ENCODE results near the gene PELO. TPM values are rescaled to one million over a fixed set of nuclear protein-coding genes. Genes with fewer than 3 reads are reported as not detected.
A peak's percentile ranks its signal among the peaks of the same experiment; 100 is the strongest.

The PELO gene
- polyA plus RNA-seq, 2 donors, result 3.9 to 12.5 TPM

DNA sequence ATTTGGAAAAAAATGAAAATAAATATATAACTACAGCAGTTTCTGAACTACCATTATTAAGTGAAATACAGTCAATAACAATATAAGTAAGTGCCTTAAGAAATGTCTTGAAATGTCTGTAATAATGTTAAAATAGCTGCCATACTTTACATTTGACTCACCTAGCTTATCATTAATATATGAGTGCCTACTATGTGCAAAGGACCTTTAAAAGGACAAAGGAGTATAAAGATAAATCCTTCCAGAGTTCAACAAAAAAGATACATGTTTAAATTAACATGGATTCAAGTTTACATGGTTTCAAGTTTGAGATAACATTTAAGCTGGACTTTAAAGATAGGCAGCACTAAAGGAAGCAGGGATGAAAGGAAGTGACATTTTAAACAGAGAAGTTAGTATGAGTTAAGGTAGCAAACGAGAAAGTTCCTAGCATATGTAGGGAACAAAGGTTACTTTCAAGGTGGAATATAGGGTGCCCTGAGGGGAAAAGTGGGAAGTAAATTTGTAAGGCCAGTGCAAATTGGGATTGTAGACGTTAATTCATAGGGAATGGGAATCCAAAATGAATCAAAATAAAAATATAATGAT, 8.9 kb downstream of the PELO start:
- Histone ChIP-seq H3K4me3 (ENCODE audit: low read depth in 1 of 2, low read length in 2 of 2) (no peak overlapping the region), H3K4me1 (ENCODE audit: control insufficient read depth in 2 of 2, insufficient read depth in 2 of 2, low read length in 1 of 2) (peaks cover 0 to 2% of the 10 kb centered on the region in 2 donors), H3K36me3 (ENCODE audit: control insufficient read depth in 2 of 2, insufficient read depth in 2 of 2, low read length in 1 of 2) (peaks cover 0 to 2% of the 10 kb centered on the region in 2 donors), H3K9me3 (ENCODE audit: control insufficient read depth in 2 of 2, insufficient read depth in 1 of 2, low read depth in 1 of 2, low read length in 1 of 2) (no peaks in the 10 kb centered on the region), H3K27me3 (ENCODE audit: control insufficient read depth in 1 of 2, insufficient read depth in 2 of 2, low read length in 2 of 2) (no peaks in the 10 kb centered on the region), H3K27ac (ENCODE audit: low read depth in 2 of 2, low read length in 1 of 2) (no peak overlapping the region)
- 65 to 73% methylated on average over 2 of the region's 2 CpGs for WGBS, 2 donors

DNA sequence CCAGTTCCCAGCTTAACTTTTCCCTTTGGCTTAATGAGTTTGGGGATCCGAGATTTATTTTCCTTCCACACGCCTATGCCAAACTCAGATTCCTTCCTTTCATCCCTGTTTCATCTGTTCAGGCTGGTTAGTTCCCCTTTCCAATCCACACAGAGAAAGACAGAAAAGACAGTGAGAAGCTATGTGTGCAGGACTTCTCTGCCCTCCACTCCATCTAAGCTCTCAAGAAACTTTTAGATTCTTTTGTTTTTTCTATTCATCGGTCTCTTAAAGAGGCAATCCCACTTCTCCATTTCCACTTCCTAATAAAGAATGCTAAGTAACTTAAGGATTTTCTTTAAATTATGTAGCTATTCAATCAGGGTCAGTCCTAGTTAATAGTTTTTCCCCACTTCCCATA, 11.2 kb downstream of the PELO start:
- Histone ChIP-seq H3K4me3 (ENCODE audit: low read depth in 1 of 2, low read length in 2 of 2) (peak overlapping the region; percentile 75 to 82), H3K27me3 (ENCODE audit: control insufficient read depth in 1 of 2, insufficient read depth in 2 of 2, low read length in 2 of 2) (no peaks in the 10 kb centered on the region), H3K27ac (ENCODE audit: low read depth in 2 of 2, low read length in 1 of 2) (peak overlapping the region; percentile 97 to 99), H3K36me3 (ENCODE audit: control insufficient read depth in 2 of 2, insufficient read depth in 2 of 2, low read length in 1 of 2) (peaks cover 0 to 4% of the 10 kb centered on the region in 2 donors), H3K9me3 (ENCODE audit: control insufficient read depth in 2 of 2, insufficient read depth in 1 of 2, low read depth in 1 of 2, low read length in 1 of 2) (no peaks in the 10 kb centered on the region), H3K4me1 (ENCODE audit: control insufficient read depth in 2 of 2, insufficient read depth in 2 of 2, low read length in 1 of 2) (peaks cover 0 to 2% of the 10 kb centered on the region in 2 donors)
- WGBS, 2 donors, result 11 to 12% methylated on average over 3 of the region's 3 CpGs

DNA sequence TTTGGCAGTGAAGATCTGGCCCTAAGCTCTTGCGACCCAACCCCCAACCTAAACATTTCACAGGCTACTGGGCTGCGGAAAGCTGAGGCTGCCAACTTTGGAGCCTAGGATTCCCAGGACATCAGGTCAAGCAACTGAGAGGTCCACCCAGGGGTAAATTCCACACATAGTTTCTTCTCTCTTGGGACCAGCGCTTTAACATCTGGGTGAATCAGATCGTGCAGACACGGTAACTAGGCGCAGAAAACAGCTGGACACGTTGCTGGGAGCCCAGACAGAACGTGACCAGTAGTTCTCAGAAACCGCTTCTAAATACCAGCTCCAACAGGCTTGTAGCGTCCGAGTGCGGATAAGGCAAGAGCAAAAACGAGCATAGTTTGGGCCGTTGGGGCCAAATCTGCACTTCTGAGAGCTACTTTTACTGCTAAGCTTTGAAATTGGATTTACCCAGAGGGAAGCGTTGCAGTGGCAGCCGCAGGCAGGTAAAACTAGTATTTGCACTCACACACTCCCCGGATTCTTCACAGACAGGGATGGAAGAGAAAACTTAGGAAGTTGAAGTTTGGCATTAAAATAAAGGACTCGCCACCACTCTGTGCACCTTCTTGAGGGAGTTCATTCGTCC, 11.8 kb downstream of the PELO start:
- Histone ChIP-seq H3K4me1 (ENCODE audit: control insufficient read depth in 2 of 2, insufficient read depth in 2 of 2, low read length in 1 of 2) (peaks cover 0 to 2% of the 10 kb centered on the region in 2 donors), H3K4me3 (ENCODE audit: low read depth in 1 of 2, low read length in 2 of 2) (peak overlapping the region; percentile 75 to 82), H3K27me3 (ENCODE audit: control insufficient read depth in 1 of 2, insufficient read depth in 2 of 2, low read length in 2 of 2) (no peaks in the 10 kb centered on the region), H3K36me3 (ENCODE audit: control insufficient read depth in 2 of 2, insufficient read depth in 2 of 2, low read length in 1 of 2) (peaks cover 0 to 4% of the 10 kb centered on the region in 2 donors), H3K27ac (ENCODE audit: low read depth in 2 of 2, low read length in 1 of 2) (peak overlapping the region; percentile 97 to 99), H3K9me3 (ENCODE audit: control insufficient read depth in 2 of 2, insufficient read depth in 1 of 2, low read depth in 1 of 2, low read length in 1 of 2) (no peaks in the 10 kb centered on the region)
- WGBS, 2 donors, result 0 to 1% methylated on average over 19 of the region's 19 CpGs

DNA sequence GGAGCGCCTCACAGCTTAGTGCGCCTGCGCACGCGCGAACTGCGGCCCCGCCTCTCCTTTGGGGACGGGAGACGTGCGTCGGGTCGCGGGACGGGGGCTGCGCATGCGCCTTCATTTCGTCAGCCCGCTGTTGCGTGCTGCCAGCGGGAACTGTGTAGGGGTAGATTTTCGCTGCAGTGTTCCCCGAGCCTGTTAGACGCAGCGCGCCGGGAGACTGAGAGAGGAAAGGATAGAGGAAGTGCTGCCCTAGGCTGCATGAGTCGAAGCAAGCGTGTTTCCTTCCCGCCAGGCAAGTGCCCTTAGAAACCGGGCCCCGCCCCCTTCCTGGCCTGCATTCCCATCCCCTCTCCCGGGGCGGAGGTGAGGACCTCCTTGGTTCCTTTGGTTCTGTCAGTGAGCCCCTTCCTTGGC, 12.3 kb downstream of the PELO start:
- no peaks in the 10 kb centered on the region for H3K9me3 ChIP-seq (ENCODE audit: control insufficient read depth in 2 of 2, insufficient read depth in 1 of 2, low read depth in 1 of 2, low read length in 1 of 2)
- H3K4me1 ChIP-seq (ENCODE audit: control insufficient read depth in 2 of 2, insufficient read depth in 2 of 2, low read length in 1 of 2), result peaks cover 0 to 2% of the 10 kb centered on the region in 2 donors
- H3K4me3 ChIP-seq (ENCODE audit: low read depth in 1 of 2, low read length in 2 of 2), result peak overlapping the region; percentile 75 to 82
- WGBS, 2 donors, result 0% methylated on average over 34 of the region's 34 CpGs
- peaks cover 0 to 4% of the 10 kb centered on the region in 2 donors for H3K36me3 ChIP-seq (ENCODE audit: control insufficient read depth in 2 of 2, insufficient read depth in 2 of 2, low read length in 1 of 2)
- H3K27ac ChIP-seq (ENCODE audit: low read depth in 2 of 2, low read length in 1 of 2), result peak overlapping the region; percentile 97 to 99
- H3K27me3 ChIP-seq (ENCODE audit: control insufficient read depth in 1 of 2, insufficient read depth in 2 of 2, low read length in 2 of 2), result no peaks in the 10 kb centered on the region

DNA sequence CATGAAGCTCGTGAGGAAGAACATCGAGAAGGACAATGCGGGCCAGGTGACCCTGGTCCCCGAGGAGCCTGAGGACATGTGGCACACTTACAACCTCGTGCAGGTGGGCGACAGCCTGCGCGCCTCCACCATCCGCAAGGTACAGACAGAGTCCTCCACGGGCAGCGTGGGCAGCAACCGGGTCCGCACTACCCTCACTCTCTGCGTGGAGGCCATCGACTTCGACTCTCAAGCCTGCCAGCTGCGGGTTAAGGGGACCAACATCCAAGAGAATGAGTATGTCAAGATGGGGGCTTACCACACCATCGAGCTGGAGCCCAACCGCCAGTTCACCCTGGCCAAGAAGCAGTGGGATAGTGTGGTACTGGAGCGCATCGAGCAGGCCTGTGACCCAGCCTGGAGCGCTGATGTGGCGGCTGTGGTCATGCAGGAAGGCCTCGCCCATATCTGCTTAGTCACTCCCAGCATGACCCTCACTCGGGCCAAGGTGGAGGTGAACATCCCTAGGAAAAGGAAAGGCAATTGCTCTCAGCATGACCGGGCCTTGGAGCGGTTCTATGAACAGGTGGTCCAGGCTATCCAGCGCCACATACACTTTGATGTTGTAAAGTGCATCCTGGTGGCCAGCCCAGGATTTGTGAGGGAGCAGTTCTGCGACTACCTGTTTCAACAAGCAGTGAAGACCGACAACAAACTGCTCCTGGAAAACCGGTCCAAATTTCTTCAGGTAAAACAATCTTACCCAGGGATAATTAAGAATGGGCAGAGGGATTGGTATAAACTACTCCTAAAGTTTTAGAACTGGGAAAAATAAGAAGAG, 12.9 kb downstream of the PELO start:
- peak overlapping the region; percentile 75 to 82 for H3K4me3 ChIP-seq (ENCODE audit: low read depth in 1 of 2, low read length in 2 of 2)
- H3K36me3 ChIP-seq (ENCODE audit: control insufficient read depth in 2 of 2, insufficient read depth in 2 of 2, low read length in 1 of 2), result peaks cover 0 to 4% of the 10 kb centered on the region in 2 donors
- H3K27me3 ChIP-seq (ENCODE audit: control insufficient read depth in 1 of 2, insufficient read depth in 2 of 2, low read length in 2 of 2), result no peaks in the 10 kb centered on the region
- no peaks in the 10 kb centered on the region for H3K9me3 ChIP-seq (ENCODE audit: control insufficient read depth in 2 of 2, insufficient read depth in 1 of 2, low read depth in 1 of 2, low read length in 1 of 2)
- WGBS, 2 donors, result 2% methylated on average over 31 of the region's 31 CpGs
- H3K27ac ChIP-seq (ENCODE audit: low read depth in 2 of 2, low read length in 1 of 2), result peak overlapping the region; percentile 97 to 99
- peaks cover 0 to 2% of the 10 kb centered on the region in 2 donors for H3K4me1 ChIP-seq (ENCODE audit: control insufficient read depth in 2 of 2, insufficient read depth in 2 of 2, low read length in 1 of 2)

DNA sequence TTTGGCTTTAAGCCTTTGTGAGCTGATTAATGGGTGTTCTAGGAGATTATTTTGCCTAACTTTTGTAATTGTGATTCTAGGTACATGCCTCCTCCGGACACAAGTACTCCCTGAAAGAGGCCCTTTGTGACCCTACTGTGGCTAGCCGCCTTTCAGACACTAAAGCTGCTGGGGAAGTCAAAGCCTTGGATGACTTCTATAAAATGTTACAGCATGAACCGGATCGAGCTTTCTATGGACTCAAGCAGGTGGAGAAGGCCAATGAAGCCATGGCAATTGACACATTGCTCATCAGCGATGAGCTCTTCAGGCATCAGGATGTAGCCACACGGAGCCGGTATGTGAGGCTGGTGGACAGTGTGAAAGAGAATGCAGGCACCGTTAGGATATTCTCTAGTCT, 13.6 kb downstream of the PELO start:
- Histone ChIP-seq H3K27me3 (ENCODE audit: control insufficient read depth in 1 of 2, insufficient read depth in 2 of 2, low read length in 2 of 2) (no peaks in the 10 kb centered on the region), H3K36me3 (ENCODE audit: control insufficient read depth in 2 of 2, insufficient read depth in 2 of 2, low read length in 1 of 2) (peaks cover 0 to 4% of the 10 kb centered on the region in 2 donors), H3K27ac (ENCODE audit: low read depth in 2 of 2, low read length in 1 of 2) (peak overlapping the region; percentile 36 to 66), H3K4me3 (ENCODE audit: low read depth in 1 of 2, low read length in 2 of 2) (peak overlapping the region; percentile 46 to 82), H3K9me3 (ENCODE audit: control insufficient read depth in 2 of 2, insufficient read depth in 1 of 2, low read depth in 1 of 2, low read length in 1 of 2) (no peaks in the 10 kb centered on the region), H3K4me1 (ENCODE audit: control insufficient read depth in 2 of 2, insufficient read depth in 2 of 2, low read length in 1 of 2) (peaks cover 0 to 2% of the 10 kb centered on the region in 2 donors)
- WGBS, 2 donors, result 19 to 21% methylated on average over 8 of the region's 8 CpGs

DNA sequence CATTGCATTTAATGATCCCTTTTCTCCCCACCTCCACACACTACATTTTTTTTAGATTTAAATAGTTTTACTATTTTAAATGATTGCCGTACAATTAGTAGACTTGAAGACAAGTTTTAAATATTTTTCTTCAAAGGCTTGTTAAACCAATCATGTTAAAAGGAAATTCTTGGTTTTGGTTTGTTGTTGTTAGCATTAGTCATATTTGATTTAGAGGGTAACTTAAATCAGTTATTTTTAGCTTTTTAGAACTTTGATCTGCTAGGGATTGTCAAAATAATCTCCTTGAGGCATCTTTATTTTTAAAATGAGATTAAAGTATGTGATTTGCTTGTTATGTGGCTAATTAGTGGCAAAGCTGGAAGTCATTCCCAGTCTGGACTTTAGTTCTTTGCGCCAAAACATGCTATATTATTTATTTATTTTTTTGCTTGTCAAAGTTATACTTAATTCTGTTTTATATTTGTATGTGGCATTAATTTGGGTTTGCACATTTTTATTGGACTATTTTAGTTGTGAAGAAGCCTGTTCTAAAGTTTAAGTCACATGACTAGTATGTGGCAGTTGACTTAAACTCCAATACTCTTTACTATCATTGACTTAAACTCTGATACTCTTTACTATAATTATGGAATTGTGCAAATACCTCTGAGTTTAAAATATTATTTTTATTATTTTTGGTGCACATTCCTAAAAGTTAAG, 14.7 kb downstream of the PELO start:
- Histone ChIP-seq H3K4me3 (ENCODE audit: low read depth in 1 of 2, low read length in 2 of 2) (peak overlapping the region in 1 of 2 donors; percentile 19), H3K4me1 (ENCODE audit: control insufficient read depth in 2 of 2, insufficient read depth in 2 of 2, low read length in 1 of 2) (peaks cover 0 to 2% of the 10 kb centered on the region in 2 donors), H3K27me3 (ENCODE audit: control insufficient read depth in 1 of 2, insufficient read depth in 2 of 2, low read length in 2 of 2) (no peaks in the 10 kb centered on the region), H3K36me3 (ENCODE audit: control insufficient read depth in 2 of 2, insufficient read depth in 2 of 2, low read length in 1 of 2) (peaks cover 0 to 4% of the 10 kb centered on the region in 2 donors), H3K9me3 (ENCODE audit: control insufficient read depth in 2 of 2, insufficient read depth in 1 of 2, low read depth in 1 of 2, low read length in 1 of 2) (no peaks in the 10 kb centered on the region), H3K27ac (ENCODE audit: low read depth in 2 of 2, low read length in 1 of 2) (no peak overlapping the region)
- 52 to 60% methylated on average over 2 of the region's 2 CpGs for whole genome bisulfite sequencing, 2 donors

DNA sequence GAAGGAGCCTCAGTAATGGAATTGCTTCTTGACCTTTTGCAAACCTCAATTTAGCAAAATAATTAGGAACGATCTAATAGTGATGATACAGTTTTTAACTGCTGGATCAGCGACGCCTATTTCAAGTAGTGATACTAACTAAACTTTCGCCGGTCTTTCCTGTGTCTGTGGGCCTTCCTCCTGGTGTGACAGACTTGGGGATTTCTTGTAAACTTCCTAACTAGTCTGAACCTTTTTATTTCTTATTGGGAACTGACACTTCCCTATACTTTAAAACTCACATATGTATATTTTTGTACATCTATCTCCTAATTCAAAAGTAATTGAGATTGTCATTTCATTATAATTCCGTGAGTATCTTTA, 15.2 kb downstream of the PELO start:
- Histone ChIP-seq H3K27ac (ENCODE audit: low read depth in 2 of 2, low read length in 1 of 2) (no peak overlapping the region), H3K27me3 (ENCODE audit: control insufficient read depth in 1 of 2, insufficient read depth in 2 of 2, low read length in 2 of 2) (no peaks in the 10 kb centered on the region), H3K4me1 (ENCODE audit: control insufficient read depth in 2 of 2, insufficient read depth in 2 of 2, low read length in 1 of 2) (peaks cover 0 to 2% of the 10 kb centered on the region in 2 donors), H3K9me3 (ENCODE audit: control insufficient read depth in 2 of 2, insufficient read depth in 1 of 2, low read depth in 1 of 2, low read length in 1 of 2) (no peaks in the 10 kb centered on the region), H3K4me3 (ENCODE audit: low read depth in 1 of 2, low read length in 2 of 2) (no peak overlapping the region), H3K36me3 (ENCODE audit: control insufficient read depth in 2 of 2, insufficient read depth in 2 of 2, low read length in 1 of 2) (peaks cover 0 to 4% of the 10 kb centered on the region in 2 donors)
- WGBS, 2 donors, result 52 to 53% methylated on average over 6 of the region's 6 CpGs

DNA sequence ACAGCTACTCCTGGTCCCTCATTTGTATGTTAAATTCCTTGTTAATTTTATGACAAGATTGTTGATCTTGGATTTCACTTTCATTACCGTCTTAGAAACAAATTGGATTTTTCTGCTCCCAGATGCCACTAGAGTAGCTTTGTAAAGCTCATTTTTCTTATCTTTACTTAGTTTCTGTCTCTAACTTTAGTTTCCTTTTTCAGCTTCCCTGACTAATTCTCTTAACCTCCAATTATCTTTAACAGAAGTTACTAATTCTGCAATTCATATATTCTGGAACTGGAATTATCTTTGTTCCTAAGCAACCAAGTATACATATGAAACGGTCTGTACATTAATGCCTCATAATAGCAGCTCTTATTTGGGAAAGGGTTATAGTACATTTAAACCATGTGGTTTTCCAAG, 16.7 kb downstream of the PELO start:
- no peaks in the 10 kb centered on the region for H3K27me3 ChIP-seq (ENCODE audit: control insufficient read depth in 1 of 2, insufficient read depth in 2 of 2, low read length in 2 of 2)
- H3K36me3 ChIP-seq (ENCODE audit: control insufficient read depth in 2 of 2, insufficient read depth in 2 of 2, low read length in 1 of 2), result peaks cover 0 to 4% of the 10 kb centered on the region in 2 donors
- no peaks in the 10 kb centered on the region for H3K9me3 ChIP-seq (ENCODE audit: control insufficient read depth in 2 of 2, insufficient read depth in 1 of 2, low read depth in 1 of 2, low read length in 1 of 2)
- WGBS, 2 donors, result 38 to 47% methylated on average over 2 of the region's 2 CpGs
- no peak overlapping the region for H3K27ac ChIP-seq (ENCODE audit: low read depth in 2 of 2, low read length in 1 of 2)
- H3K4me3 ChIP-seq (ENCODE audit: low read depth in 1 of 2, low read length in 2 of 2), result no peak overlapping the region
- peaks cover under 1 to 2% of the 10 kb centered on the region in 2 donors for H3K4me1 ChIP-seq (ENCODE audit: control insufficient read depth in 2 of 2, insufficient read depth in 2 of 2, low read length in 1 of 2)
